HG03045 (cell line): ENCODE results near the gene KANK2.
"Not testable (repeated sequence)": the region's sequence is repeated elsewhere in the genome, so short reads cannot be mapped to it uniquely, and the experiment has no call there.

Experiments
- ATAC-seq: cut with Tn5 transposase; IDR thresholded peaks from one replicate; pipeline ENCODE4 v1.9.1; 2021; ENCODE audit warnings: mild to moderate bottlenecking, moderate library complexity; ENCODE audit not compliant: unreplicated experiment

The KANK2 gene

GRCh38 chr19:11198769-11199424 lies 1.6 kb upstream of the KANK2 start:
- no peak for ATAC-seq

GRCh38 chr19:11198175-11198534 lies 810 bp upstream of the KANK2 start:
- ATAC-seq = no peak

- no peak for ATAC-seq
Measured at GRCh38 chr19:11196406-11197287, 698 bp downstream of the KANK2 start.

- no peak for ATAC-seq
Measured at GRCh38 chr19:11195681-11196080, 1.7 kb downstream of the KANK2 start.

- no peak for ATAC-seq
Measured at GRCh38 chr19:11194656-11195558, 2.4 kb downstream of the KANK2 start.

GRCh38 chr19:11194173-11194572 lies 3.2 kb downstream of the KANK2 start:
- no peak for ATAC-seq

- no peak for ATAC-seq
Measured at GRCh38 chr19:11192957-11193939, 4.1 kb downstream of the KANK2 start.

- no peak for ATAC-seq
Measured at GRCh38 chr19:11191934-11192333, 5.4 kb downstream of the KANK2 start.

GRCh38 chr19:11191273-11191755 lies 6.0 kb downstream of the KANK2 start:
- ATAC-seq = no peak

GRCh38 chr19:11190501-11190900 lies 6.8 kb downstream of the KANK2 start:
- no peak for ATAC-seq

GRCh38 chr19:11187441-11187840 lies 9.9 kb downstream of the KANK2 start:
- ATAC-seq = no peak

- no peak for ATAC-seq
Measured at GRCh38 chr19:11182994-11183393, 14.4 kb downstream of the KANK2 start.

- ATAC-seq = no peak
Measured at GRCh38 chr19:11181488-11181887, 15.9 kb downstream of the KANK2 start.

GRCh38 chr19:11180975-11181374 lies 16.4 kb downstream of the KANK2 start:
- ATAC-seq = not testable (repeated sequence)

GRCh38 chr19:11180346-11180745 lies 17.0 kb downstream of the KANK2 start:
- ATAC-seq = no peak

- no peak for ATAC-seq
Measured at GRCh38 chr19:11179716-11180297, 17.5 kb downstream of the KANK2 start.

- ATAC-seq = not testable (repeated sequence)
Measured at GRCh38 chr19:11179145-11179465, 18.2 kb downstream of the KANK2 start.

- ATAC-seq = no peak
Measured at GRCh38 chr19:11177592-11177991, 19.8 kb downstream of the KANK2 start.

GRCh38 chr19:11176466-11177193 lies 20.7 kb downstream of the KANK2 start:
- no peak for ATAC-seq
